GM12892 (cell line): ENCODE results near the gene CAPZB.

Source experiments
- POLR2A ChIP-seq: IDR thresholded peaks from 2 replicates; pipeline ENCODE4 v1.6.1; 2011; ENCODE audit warnings: low read depth, low read length, control low read depth
- POLR2AphosphoS5 ChIP-seq: IDR thresholded peaks from 2 replicates; pipeline ENCODE4 v1.6.1; 2011; ENCODE audit warnings: low read depth, low read length, control low read depth
- TAF1 ChIP-seq: IDR thresholded peaks from 2 replicates; pipeline ENCODE4 v1.6.1; 2011; ENCODE audit warnings: low read depth, mild to moderate bottlenecking, control low read depth, low read length, borderline replicate concordance

DNA sequence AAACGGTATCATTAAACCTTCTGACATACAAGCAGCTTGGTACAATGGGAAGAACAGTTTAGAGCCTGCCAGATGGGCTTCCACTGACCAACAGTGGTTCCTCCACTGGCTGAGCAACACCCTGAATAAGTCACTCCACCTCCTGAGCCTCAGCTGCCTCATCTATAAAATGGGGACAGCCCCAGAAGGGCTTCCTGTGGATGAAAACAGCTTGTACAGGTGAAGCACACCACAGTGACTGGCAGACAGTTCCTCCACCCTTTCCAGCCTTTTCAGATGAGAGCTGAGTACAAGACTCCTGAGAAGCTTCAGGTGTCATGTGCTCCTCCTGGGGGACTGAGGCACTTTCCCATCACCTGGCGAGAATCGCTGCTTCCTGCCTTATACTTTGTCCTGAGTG, 2.1 kb downstream of the CAPZB start:
- TF ChIP-seq POLR2AphosphoS5 (no peak), POLR2A (no peak), TAF1 (no peak)
